HepG2 (cell line): ENCODE data around the gene TRAPPC1. TPM values are rescaled to one million over a fixed set of nuclear protein-coding genes. Genes with fewer than 3 reads are reported as not detected.

Experiments used
- ATAC-seq: fragments of 200-7000 bp; cut with Tn5 transposase; 3 replicates; pipeline ENCODE4 v1.9.1; 2020; ENCODE audit warnings: mild to moderate bottlenecking, moderate library complexity
- BruUV-seq: library from RNA; stranded (reverse); fragments of 400-500 nt; replicated peaks from 2 replicates; lab custom pipeline; 2021; lab: Mats Ljungman, UMichigan
- CTCF ChIA-PET: fragments of 300-600 bp; formaldehyde crosslinking; extraction: SDS; loops from one replicate; lab custom pipeline; 2021; ENCODE audit warnings: low total read pairs, inconsistent platforms, low intra/inter-chr PET ratio; lab: Yijun Ruan, JAX
- POLR2A ChIA-PET: fragments of 350-600 bp; sonication (Branson Sonifier 250); formaldehyde crosslinking; loops from one replicate; lab custom pipeline; 2020; ENCODE audit warnings: antibody characterized with exemption, inconsistent platforms; lab: Yijun Ruan, JAX
- DNase-seq: peaks from one replicate; pipeline ENCODE4 v3.0.0-alpha.2; 2015; ENCODE audit warnings: low spot score
- FAIRE-seq: peaks from 3 replicates; lab custom pipeline; 2011; peaks lifted over from hg19 to GRCh38; lab: Jason Lieb, UNC
- H2AFZ ChIP-seq: one replicate; pipeline ENCODE4 v1.6.1; 2011; ENCODE audit warnings: low read length, inconsistent platforms
- H3K27ac ChIP-seq: fragments of 300-600 bp; 3 replicates; pipeline ENCODE4 v1.8.0; 2011; ENCODE audit warnings: mixed run types, mild to moderate bottlenecking, mixed read lengths, low read length, inconsistent platforms; ENCODE audit not compliant: insufficient read depth; ENCODE audit errors: extremely low read length
- H3K27me3 ChIP-seq, 2 experiments: fragments of 200-600 bp in 1 of 2; 2 replicates in 1 of 2; 3 replicates in 1 of 2; pipeline versions ENCODE4 v1.6.0 to v1.8.0; 2011; ENCODE audit warnings: low read length in 2 of 2, mild to moderate bottlenecking in 2 of 2, moderate library complexity in 2 of 2, inconsistent platforms in 1 of 2; ENCODE audit not compliant: insufficient read depth in 2 of 2, control insufficient read depth in 1 of 2
- H3K36me3 ChIP-seq, 2 experiments: fragments of 200-600 bp in 1 of 2; replicated peaks in 1 of 2; 2 replicates in 1 of 2; 3 replicates in 1 of 2; pipeline versions ENCODE4 v1.5.1 to v1.8.0; 2011; ENCODE audit warnings: low read length in 2 of 2, inconsistent platforms in 1 of 2; ENCODE audit not compliant: insufficient read depth in 2 of 2, control insufficient read depth in 1 of 2
- H3K4me1 ChIP-seq: 2 replicates; pipeline ENCODE4 v1.5.1; 2012; ENCODE audit warnings: low read length, inconsistent platforms; ENCODE audit not compliant: insufficient read depth
- H3K4me2 ChIP-seq: 2 replicates; pipeline ENCODE4 v1.6.0; 2011; ENCODE audit warnings: low read depth, low read length, inconsistent platforms
- H3K4me3 ChIP-seq, 3 experiments: fragments of 200-600 bp in 1 of 3; sonication (generic), shearing (Covaris generic) in 1 of 3; replicated peaks in 1 of 3; 2 replicates each; pipeline ENCODE4 v1.5.1; 2011 to 2016; ENCODE audit warnings: low read length in 3 of 3, inconsistent platforms in 2 of 3, low read depth in 2 of 3, mild to moderate bottlenecking in 2 of 3, control low read depth in 1 of 3, mixed read lengths in 1 of 3; ENCODE audit not compliant: insufficient read depth in 1 of 3
- H3K79me2 ChIP-seq: one replicate; pipeline ENCODE4 v1.6.1; 2011; ENCODE audit warnings: low read length, inconsistent platforms; ENCODE audit not compliant: insufficient read depth
- H3K9ac ChIP-seq: 2 replicates; pipeline ENCODE4 v1.6.0; 2011; ENCODE audit warnings: mild to moderate bottlenecking, low read depth, low read length, inconsistent platforms; ENCODE audit not compliant: insufficient read depth
- H3K9me3 ChIP-seq: 2 replicates; pipeline ENCODE4 v1.5.1; 2012; ENCODE audit warnings: mild to moderate bottlenecking, low read length
- H4K20me1 ChIP-seq: 2 replicates; pipeline ENCODE4 v1.6.0; 2011; ENCODE audit warnings: inconsistent platforms, mild to moderate bottlenecking, low read length, moderate library complexity; ENCODE audit not compliant: insufficient read depth
- ARNT2 ChIP-seq: sonication (generic); formaldehyde crosslinking; IDR thresholded peaks from 2 replicates; pipeline ENCODE4 v1.8.0; 2022; ENCODE audit warnings: mild to moderate bottlenecking, low read depth, missing genetic modification reagents, moderate library complexity
- HMG20A ChIP-seq: IDR thresholded peaks from 2 replicates; pipeline ENCODE4 v1.6.1; 2016; ENCODE audit warnings: borderline replicate concordance
- MATR3 ChIP-seq: sonication (generic); formaldehyde crosslinking; IDR thresholded peaks from 2 replicates; pipeline ENCODE4 v1.4.0; 2020; ENCODE audit warnings: missing genetic modification reagents
- MBNL3 ChIP-seq: fragments of 250-450 bp; sonication (Bioruptor Pico); conservative IDR thresholded peaks from 2 replicates; pipeline ENCODE4 v1.8.0; 2022; ENCODE audit warnings: mild to moderate bottlenecking, inconsistent platforms
- MXI1 ChIP-seq: IDR thresholded peaks from 3 replicates; pipeline ENCODE4 v1.6.1; 2012; ENCODE audit warnings: low read depth, low read length, inconsistent platforms, borderline replicate concordance
- NFKBIZ ChIP-seq: IDR thresholded peaks from 2 replicates; pipeline ENCODE4 v1.6.1; 2018; ENCODE audit warnings: missing genetic modification reagents, missing compliant biosample characterization
- NR2F6 ChIP-seq, 2 experiments: IDR thresholded peaks; 2 replicates each; pipeline ENCODE4 v1.6.1; 2016; ENCODE audit warnings: antibody characterized with exemption in 1 of 2, mild to moderate bottlenecking in 1 of 2
- NR3C1 ChIP-seq: sonication (generic); formaldehyde crosslinking; IDR thresholded peaks from 2 replicates; pipeline ENCODE4 v1.4.0; 2020; ENCODE audit warnings: missing genetic modification reagents
- PPARG ChIP-seq: conservative IDR thresholded peaks from 2 replicates; pipeline ENCODE4 v1.6.1; 2016; ENCODE audit warnings: missing biosample characterization, missing genetic modification reagents
- RARA ChIP-seq: IDR thresholded peaks from 2 replicates; pipeline ENCODE4 v1.6.1; 2016; ENCODE audit warnings: missing genetic modification reagents, missing compliant biosample characterization
- SAFB2 ChIP-seq: sonication (generic); formaldehyde crosslinking; IDR thresholded peaks from 2 replicates; pipeline ENCODE4 v1.5.1; 2020; ENCODE audit warnings: missing genetic modification reagents, low read depth, mild to moderate bottlenecking, borderline replicate concordance
- TMF1 ChIP-seq: sonication (generic); formaldehyde crosslinking; IDR thresholded peaks from 2 replicates; pipeline ENCODE4 v1.8.1; 2022; ENCODE audit warnings: low read depth, missing genetic modification reagents
- YEATS2 ChIP-seq: sonication (generic); formaldehyde crosslinking; IDR thresholded peaks from 2 replicates; pipeline ENCODE4 v1.4.0; 2020; ENCODE audit warnings: missing genetic modification reagents, borderline replicate concordance
- ZBTB7B ChIP-seq: sonication (generic); formaldehyde crosslinking; IDR thresholded peaks from 2 replicates; pipeline ENCODE4 v1.4.0; 2020; ENCODE audit warnings: missing genetic modification reagents
- ZNF143 ChIP-seq: sonication (generic); formaldehyde crosslinking; IDR thresholded peaks from 2 replicates; pipeline ENCODE4 v1.4.0; 2020; ENCODE audit warnings: missing genetic modification reagents
- ZNF235 ChIP-seq: sonication (generic); formaldehyde crosslinking; IDR thresholded peaks from 2 replicates; pipeline ENCODE4 v1.8.1; 2023; ENCODE audit warnings: mild to moderate bottlenecking, missing genetic modification reagents, borderline replicate concordance
- ZNF282 ChIP-seq: fragments of 450-650 bp; IDR thresholded peaks from 2 replicates; pipeline ENCODE4 v1.6.1; 2018; ENCODE audit not compliant: partially characterized antibody
- ZNF484 ChIP-seq: sonication (generic); formaldehyde crosslinking; IDR thresholded peaks from 2 replicates; pipeline ENCODE4 v1.5.1; 2020; ENCODE audit warnings: mild to moderate bottlenecking, low read depth, missing genetic modification reagents, borderline replicate concordance
- ZNF776 ChIP-seq: sonication (generic); formaldehyde crosslinking; IDR thresholded peaks from 2 replicates; pipeline ENCODE4 v1.4.0; 2020; ENCODE audit warnings: mild to moderate bottlenecking, missing genetic modification reagents
- ZSCAN30 ChIP-seq: sonication (generic); formaldehyde crosslinking; IDR thresholded peaks from 2 replicates; pipeline ENCODE4 v1.5.0; 2020; ENCODE audit warnings: mild to moderate bottlenecking, missing genetic modification reagents
- WGBS: methylation state at CpG from one replicate; pipeline ENCODE4 v1.1.6; 2017; ENCODE audit warnings: low lambda C conversion rate; 5-methylcytosine and 5-hydroxymethylcytosine counted together
- in situ Hi-C: cut with HindIII; loops from 2 replicates; pipeline ENCODE4 v1.10.0; 2017; ENCODE audit warnings: low pct_unique_long_range_greater_than_20kb; ENCODE audit not compliant: extremely low pct_ligation_motif_present
- intact Hi-C: fragments of 100-400 bp; cut with micrococcal nuclease; formaldehyde crosslinking; loops from one replicate; pipeline ENCODE4 v1.10.0; 2022; ENCODE audit not compliant: unreplicated experiment
- polyA plus RNA-seq, 8 experiments: library from polyadenylated mRNA; depleted of rRNA in 3 of 8; stranded (reverse) in 7 of 8; unstranded in 1 of 8; fragments of >200 nt; fragmentation: Illumina TruSeq in 4 of 8; extraction: Trizol in 4 of 8; gene quantifications; 2 replicates each; pipeline versions ENCODE4 v1.2.1 to v1.2.3, GENCODE V29; 2011 to 2016; ENCODE audit warnings: low read depth in 4 of 8, missing spikeins in 1 of 8, mixed read lengths in 1 of 8; ENCODE audit not compliant: insufficient read depth in 1 of 8
- total RNA-seq, 5 experiments: library from RNA; depleted of rRNA; stranded (reverse); fragments of >200 nt; fragmentation: Illumina TruSeq; extraction: Trizol; gene quantifications; 2 replicates each; pipeline ENCODE4 v1.2.3, GENCODE V29; 2016; ENCODE audit warnings: low read depth in 1 of 5
- TF ChIP-seq, protein P1 (sequence below): sonication (generic); formaldehyde crosslinking; IDR thresholded peaks from 2 replicates; pipeline ENCODE4 v1.8.0; 2023; ENCODE audit warnings: mild to moderate bottlenecking, missing genetic modification reagents
- TF ChIP-seq, protein P2 (sequence below): fragments of 450-650 bp; IDR thresholded peaks from 2 replicates; pipeline ENCODE4 v1.6.1; 2017
- TF ChIP-seq, protein P3 (sequence below): sonication (generic); formaldehyde crosslinking; IDR thresholded peaks from 2 replicates; pipeline ENCODE4 v1.8.1; 2023; ENCODE audit warnings: mild to moderate bottlenecking, missing genetic modification reagents, borderline replicate concordance
- TF ChIP-seq, protein P4 (sequence below): sonication (generic); formaldehyde crosslinking; IDR thresholded peaks from 2 replicates; pipeline ENCODE4 v1.4.0; 2020; ENCODE audit warnings: mild to moderate bottlenecking, missing genetic modification reagents

Gene TRAPPC1
- total and polyA plus RNA-seq, 2 of the 13 experiments (the other 11 are each of a cell fraction or from before 2014, with no cell fraction given), result 28.1 to 44.9 TPM

DNA sequence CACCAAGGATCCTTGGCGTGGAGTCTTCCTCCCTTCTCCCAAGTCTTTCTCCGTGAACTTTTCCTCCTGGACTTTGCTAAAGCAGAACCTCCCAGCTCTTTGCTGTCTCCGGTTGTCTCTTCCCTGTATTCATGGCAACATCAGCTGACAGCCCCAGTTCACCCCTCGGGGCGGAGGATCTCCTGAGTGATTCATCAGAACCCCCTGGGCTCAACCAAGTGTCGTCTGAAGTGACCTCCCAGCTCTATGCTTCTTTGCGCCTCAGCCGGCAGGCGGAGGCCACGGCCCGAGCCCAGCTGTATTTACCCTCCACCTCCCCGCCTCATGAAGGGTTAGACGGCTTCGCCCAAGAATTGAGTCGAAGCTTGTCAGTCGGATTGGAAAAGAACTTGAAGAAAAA lies 1.2 kb upstream of the TRAPPC1 start:
- Histone ChIP-seq H3K79me2 (peaks cover 14% of the 10 kb centered on the region), H2AFZ (no peak overlapping the region), H3K27me3 (no peaks in the 10 kb centered on the region; a peak in 1 of 5 replicates), H4K20me1 (no peaks in the 10 kb centered on the region), H3K9me3 (no peaks in the 10 kb centered on the region), H3K4me3 (peak overlapping the region; percentile 74 to 93 (median 80)), H3K36me3 (peaks cover 4 to 18% of the 10 kb centered on the region in 2 experiments; a peak in 4 of 5 replicates), H3K4me1 (peaks cover 26% of the 10 kb centered on the region), H3K9ac (peak overlapping the region; percentile 93), H3K4me2 (peak overlapping the region; percentile 97), H3K27ac (peak overlapping the region; percentile 67)
- peak; percentile 21 for DNase-seq
- 7% methylated on average over 16 of the region's 16 CpGs for WGBS
- in situ Hi-C loops (no loop called here), intact Hi-C loops (loop anchor here (5.0 kb wide), 1 partner anchor 54 kb away; no protein-coding TSS in a partner anchor)
- peak; percentile 12 for FAIRE-seq
- ChIA-PET POLR2A (interaction anchor here (0.8 to 3.6 kb wide), 6 partner anchors 11 to 450 kb away, joined by 3 to 27 read pairs (median 5); partner anchors contain the start of genes CYB5D1, NAA38 and RNF227), CTCF (interaction anchor here (0.8 to 1.2 kb wide), 2 partner anchors 56 to 108 kb away, joined by 3 read pairs; no protein-coding TSS in a partner anchor)
- ATAC-seq, result peak; percentile 34
- no TSS peak for BruUV-seq
- no peak for TF ChIP-seq ZNF143 (CRISPR knock-in tag)
- no peak for TF ChIP-seq SAFB2
- TF ChIP-seq, protein P1, sequence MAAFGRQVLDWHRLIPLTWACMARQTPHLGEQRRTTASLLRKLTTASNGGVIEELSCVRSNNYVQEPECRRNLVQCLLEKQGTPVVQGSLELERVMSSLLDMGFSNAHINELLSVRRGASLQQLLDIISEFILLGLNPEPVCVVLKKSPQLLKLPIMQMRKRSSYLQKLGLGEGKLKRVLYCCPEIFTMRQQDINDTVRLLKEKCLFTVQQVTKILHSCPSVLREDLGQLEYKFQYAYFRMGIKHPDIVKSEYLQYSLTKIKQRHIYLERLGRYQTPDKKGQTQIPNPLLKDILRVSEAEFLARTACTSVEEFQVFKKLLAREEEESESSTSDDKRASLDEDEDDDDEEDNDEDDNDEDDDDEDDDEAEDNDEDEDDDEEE (CRISPR knock-in tag), result no peak
- no peak for TF ChIP-seq MXI1
- TF ChIP-seq, protein P2, sequence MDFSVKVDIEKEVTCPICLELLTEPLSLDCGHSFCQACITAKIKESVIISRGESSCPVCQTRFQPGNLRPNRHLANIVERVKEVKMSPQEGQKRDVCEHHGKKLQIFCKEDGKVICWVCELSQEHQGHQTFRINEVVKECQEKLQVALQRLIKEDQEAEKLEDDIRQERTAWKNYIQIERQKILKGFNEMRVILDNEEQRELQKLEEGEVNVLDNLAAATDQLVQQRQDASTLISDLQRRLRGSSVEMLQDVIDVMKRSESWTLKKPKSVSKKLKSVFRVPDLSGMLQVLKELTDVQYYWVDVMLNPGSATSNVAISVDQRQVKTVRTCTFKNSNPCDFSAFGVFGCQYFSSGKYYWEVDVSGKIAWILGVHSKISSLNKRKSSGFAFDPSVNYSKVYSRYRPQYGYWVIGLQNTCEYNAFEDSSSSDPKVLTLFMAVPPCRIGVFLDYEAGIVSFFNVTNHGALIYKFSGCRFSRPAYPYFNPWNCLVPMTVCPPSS, result no peak
- no peak for TF ChIP-seq ZBTB7B (CRISPR knock-in tag)
- TF ChIP-seq ZNF235 (CRISPR knock-in tag), result no peak
- TF ChIP-seq RARA, result no peak
- TF ChIP-seq TMF1 (CRISPR knock-in tag), result no peak
- TF ChIP-seq YEATS2, result no peak
- TF ChIP-seq NR2F6 (IDR thresholded peaks at IDR 0.05), result no peak
- TF ChIP-seq NR2F6 (CRISPR knock-in tag; IDR thresholded peaks at IDR 0.05), result no peak
- TF ChIP-seq ZSCAN30 (CRISPR knock-in tag), result no peak
- no peak for TF ChIP-seq ZNF776 (CRISPR knock-in tag)
- no peak for TF ChIP-seq MBNL3 (CRISPR knock-in tag)
- no peak for TF ChIP-seq HMG20A (CRISPR knock-in tag)
- no peak for TF ChIP-seq NR3C1 (CRISPR knock-in tag)
- TF ChIP-seq, protein P3, sequence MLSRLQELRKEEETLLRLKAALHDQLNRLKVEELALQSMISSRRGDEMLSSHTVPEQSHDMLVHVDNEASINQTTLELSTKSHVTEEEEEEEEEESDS (CRISPR knock-in tag), result no peak
- TF ChIP-seq ARNT2 (CRISPR knock-in tag), result no peak
- TF ChIP-seq NFKBIZ (CRISPR knock-in tag), result no peak
- TF ChIP-seq ZNF484 (CRISPR knock-in tag), result no peak
- TF ChIP-seq ZNF282, result no peak
- TF ChIP-seq PPARG, result no peak
- TF ChIP-seq, protein P4, sequence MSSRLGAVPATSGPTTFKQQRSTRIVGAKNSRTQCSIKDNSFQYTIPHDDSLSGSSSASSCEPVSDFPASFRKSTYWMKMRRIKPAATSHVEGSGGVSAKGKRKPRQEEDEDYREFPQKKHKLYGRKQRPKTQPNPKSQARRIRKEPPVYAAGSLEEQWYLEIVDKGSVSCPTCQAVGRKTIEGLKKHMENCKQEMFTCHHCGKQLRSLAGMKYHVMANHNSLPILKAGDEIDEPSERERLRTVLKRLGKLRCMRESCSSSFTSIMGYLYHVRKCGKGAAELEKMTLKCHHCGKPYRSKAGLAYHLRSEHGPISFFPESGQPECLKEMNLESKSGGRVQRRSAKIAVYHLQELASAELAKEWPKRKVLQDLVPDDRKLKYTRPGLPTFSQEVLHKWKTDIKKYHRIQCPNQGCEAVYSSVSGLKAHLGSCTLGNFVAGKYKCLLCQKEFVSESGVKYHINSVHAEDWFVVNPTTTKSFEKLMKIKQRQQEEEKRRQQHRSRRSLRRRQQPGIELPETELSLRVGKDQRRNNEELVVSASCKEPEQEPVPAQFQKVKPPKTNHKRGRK (CRISPR knock-in tag), result no peak
- no peak for TF ChIP-seq MATR3 (CRISPR knock-in tag)
